A172 (cell line): ENCODE results near the gene POMT2. TPM values are rescaled to one million over a fixed set of nuclear protein-coding genes. Genes with fewer than 3 reads are reported as not detected.
A peak's percentile ranks its signal among the peaks of the same experiment; 100 is the strongest.

Experiments
- DNase-seq: peaks from one replicate; pipeline ENCODE4 v3.0.0-alpha.2; 2015; ENCODE audit warnings: low spot score
- total RNA-seq: library from RNA; depleted of rRNA; stranded (reverse); fragments of >200 nt; shearing (Covaris generic); gene quantifications from 2 replicates; pipeline ENCODE4 v1.2.3, GENCODE V29; 2014

Gene POMT2
- total RNA-seq, 1 experiment from 2014 or later: 14.5 TPM

DNA sequence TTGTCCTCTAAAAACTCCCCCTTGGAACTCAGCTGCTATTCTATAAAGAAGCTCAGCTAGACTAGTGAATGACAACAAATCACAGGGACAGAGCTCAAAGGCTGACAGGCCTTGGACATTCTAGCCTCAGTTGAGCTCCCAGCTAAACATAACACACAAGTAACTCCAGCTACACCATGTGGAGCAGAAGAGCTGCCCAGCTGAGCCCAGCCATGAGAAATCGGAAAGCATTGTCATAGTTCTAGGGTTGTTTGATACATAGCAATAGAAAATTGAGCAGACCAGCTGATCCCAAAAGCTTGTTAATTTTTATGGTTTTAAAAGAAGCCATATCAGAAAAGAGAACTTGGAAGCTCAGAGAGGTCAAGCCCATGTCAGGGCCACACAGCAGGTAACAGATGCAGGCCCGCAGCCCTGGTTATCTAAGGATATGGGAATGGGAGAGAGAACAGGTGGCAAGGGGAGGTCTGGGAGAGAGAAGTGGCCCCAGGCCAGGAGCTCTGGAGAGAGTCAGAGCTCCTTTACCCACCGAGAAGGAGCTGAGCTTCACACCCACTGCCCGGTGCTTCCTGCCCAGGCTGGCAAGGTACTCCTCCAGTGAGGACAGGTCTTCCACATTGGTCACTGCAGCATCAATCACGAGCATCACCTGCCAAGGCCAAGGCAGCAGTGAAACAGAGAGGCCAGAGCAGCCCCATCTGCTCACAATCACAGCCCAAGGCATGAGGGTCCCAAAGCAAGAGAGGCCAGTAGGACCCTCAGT is 52.6 kb downstream of the POMT2 start:
- no peak for DNase-seq

DNA sequence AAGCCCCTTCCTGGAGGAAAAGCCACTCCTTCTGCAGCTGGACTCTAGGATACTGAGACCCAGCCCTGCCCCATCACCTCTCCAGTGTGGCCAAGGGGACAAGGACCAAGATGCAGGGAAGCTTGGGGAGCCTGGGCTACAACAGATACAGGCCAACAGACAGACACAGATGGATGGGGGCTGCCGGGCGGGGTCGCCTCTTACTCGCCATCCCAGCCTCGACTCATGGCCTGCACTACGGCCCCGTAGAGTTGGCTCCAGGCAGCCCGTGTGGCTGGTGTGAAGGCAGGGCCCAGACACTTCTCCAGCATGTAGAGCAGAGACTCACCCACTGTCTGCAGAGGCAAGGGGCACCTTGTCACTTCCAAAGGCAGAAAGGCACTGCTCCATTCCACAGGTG is 54.3 kb downstream of the POMT2 start:
- DNase-seq: no peak

- no peak for DNase-seq
Measured at GRCh38 chr14:77265561-77266335, 54.9 kb downstream of the POMT2 start.

- DNase-seq: no peak
Measured at GRCh38 chr14:77265187-77265515, 55.5 kb downstream of the POMT2 start.

GRCh38 chr14:77264466-77265186 is 56.1 kb downstream of the POMT2 start:
- DNase-seq: no peak

DNA sequence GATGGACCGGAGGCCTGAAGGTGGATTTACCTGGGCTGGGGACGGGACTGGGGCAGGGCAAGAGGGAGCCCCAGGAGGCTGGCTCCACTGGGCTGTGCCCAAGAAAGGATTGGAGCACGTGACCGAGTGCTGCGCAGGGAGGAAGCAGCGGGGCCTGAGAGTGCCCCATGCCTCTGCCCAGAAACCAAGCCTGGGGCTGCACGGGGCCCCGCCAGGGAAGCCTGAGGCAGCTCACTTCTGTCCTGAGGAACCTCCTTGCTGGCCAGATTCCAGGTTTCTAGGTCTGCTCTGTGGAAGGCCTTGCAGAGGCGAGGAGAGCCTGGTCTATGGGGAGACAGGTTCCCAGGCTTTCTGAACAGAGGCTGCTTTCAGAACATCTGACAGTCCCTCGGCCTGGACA is 60.1 kb downstream of the POMT2 start:
- DNase-seq: no peak

- no peak for DNase-seq
Measured at GRCh38 chr14:77260199-77260598, 60.5 kb downstream of the POMT2 start.

GRCh38 chr14:77259025-77259715 is 61.5 kb downstream of the POMT2 start:
- DNase-seq: no peak

GRCh38 chr14:77258566-77258965 is 62.1 kb downstream of the POMT2 start:
- no peak for DNase-seq

DNA sequence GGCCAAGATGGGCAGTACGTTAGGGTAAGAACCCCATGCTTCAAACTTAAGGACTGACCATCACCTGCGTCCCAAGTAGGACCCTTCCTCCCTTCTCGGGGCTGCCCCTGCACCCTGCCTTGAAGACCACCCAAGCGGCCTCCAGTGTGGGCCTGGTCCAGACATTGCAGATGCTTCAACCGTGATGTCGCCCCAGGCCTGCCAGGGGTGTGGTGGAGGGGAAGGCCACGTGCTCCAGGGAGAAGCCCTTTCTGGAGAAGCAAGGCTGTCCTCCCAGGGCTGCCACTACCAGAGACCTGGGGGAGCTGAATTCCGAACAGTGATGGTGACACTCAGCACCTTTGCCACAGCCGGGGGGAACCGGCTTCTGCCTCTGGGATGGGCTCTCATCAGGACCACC is 63.0 kb downstream of the POMT2 start:
- no peak for DNase-seq

DNA sequence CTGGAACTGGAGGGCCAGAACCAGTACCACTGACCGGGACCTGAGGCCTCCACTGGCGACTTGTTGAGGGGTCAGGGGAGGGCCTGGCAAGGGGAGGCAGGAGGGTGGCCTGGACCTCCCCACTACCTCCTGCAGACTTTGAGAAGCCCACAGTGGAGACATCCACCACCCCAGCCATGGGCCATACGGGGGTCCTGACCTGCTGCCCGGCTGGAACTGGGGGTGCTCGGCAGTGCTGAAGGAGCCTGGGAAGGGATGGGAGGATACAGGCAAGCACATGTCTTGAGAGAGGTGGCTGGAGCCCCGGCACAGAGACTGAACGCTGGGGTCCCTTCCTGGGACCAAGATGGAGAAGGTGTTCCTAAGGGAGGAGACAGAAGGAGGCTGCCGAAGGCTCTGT is 64.0 kb downstream of the POMT2 start:
- DNase-seq: no peak

DNA sequence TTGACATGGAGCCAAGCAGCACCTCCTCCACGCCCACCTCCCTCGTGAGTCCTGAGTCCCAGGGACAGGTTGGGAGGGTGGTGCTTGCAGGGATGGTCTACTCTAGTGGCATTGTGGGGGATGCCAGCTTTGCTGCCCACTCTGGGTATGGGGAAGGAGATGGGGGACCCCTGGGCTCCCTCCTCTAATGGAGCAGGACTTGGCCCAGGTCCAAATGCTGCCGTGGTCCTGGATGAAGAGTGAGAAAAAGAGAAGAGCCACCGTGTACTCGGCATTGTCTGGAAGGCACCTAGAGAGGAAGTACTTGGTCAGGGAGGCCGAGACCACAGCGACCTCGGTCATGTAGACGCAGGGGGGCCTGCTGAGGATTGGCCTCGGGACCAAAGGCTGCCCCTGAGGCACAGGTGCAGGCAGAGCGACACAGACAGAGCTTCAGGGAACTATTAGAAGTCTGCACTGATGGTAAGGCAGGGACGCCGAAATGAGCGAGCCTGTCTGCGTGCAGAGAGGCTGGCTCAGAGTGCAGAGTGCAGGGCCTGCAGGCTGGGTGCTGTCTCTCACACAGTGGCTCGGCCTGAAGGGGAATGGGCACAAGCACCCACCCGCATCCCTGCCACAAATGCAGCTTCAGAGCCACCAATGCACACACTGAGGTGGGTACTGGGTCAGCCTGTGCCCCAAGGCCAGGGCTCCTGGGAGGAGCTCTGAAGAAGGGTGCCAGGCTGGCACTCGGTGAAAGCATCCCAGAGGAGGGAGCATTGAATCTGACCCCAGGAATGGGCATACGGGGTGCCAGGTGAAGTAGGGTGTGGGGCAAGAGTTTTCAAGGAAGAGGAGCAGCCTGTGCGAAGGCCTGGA is 67.1 kb downstream of the POMT2 start:
- no peak for DNase-seq

DNA sequence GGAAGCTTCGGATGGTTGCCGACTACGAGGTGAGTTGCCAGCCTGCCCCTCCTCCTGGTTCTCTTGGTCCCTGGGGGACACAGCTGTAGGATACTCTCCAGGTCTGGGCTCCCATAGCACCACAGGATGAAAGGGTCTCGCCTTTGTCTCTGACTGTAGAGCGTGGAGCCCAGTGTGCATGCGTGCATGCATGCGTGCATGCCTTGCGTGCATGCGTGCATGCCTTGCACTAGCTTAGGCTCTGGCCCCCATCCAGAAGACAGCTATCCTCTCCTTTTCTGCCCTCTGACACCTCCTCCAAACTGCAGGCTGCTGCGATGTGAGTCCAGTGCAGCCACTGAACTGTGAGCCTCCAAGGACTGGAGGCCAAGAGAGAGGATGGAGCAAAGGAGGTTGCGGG is 68.8 kb downstream of the POMT2 start:
- no peak for DNase-seq

DNA sequence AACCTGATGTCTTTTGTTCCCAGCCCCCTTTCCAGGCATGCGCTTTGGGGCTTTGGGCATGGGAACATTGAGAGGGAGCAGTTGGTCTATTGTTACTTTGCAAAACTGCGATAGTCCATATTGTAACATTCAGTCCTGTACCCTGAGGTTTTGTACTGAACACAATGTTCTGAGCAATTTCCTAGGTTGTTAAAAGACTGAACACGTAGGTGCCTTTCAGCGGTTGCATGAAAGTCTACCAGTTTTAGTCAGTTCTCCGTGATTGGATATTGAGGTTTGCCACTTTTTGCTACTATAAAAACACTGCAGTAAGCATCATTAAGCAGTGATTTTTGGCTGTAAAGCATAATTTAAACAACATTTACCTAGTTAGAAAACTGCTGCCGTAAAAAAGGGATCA is 69.8 kb downstream of the POMT2 start:
- no peak for DNase-seq

- DNase-seq: no peak
Measured at GRCh38 chr14:77249286-77249685, 71.4 kb downstream of the POMT2 start.

- DNase-seq: peak; percentile 27
Measured at GRCh38 chr14:77248666-77249065, 72.0 kb downstream of the POMT2 start.

DNA sequence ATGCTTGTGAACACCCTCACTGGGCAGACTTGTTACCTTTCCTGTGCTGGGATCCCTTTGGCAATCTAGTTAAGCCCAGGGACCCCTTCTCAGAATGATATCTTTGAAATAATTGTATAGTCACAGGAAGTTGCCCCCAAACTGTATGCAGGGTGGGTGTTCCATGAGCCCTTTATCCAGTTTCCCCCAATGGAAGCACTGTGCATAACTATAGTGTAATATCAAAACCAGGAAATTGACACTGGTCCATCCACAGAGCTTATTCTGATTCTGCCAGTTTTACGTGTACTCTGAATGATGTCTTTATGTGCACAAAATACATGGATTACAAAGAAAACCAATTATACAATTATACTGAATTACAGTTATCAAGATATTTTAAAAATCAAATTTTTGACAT is 73.9 kb downstream of the POMT2 start:
- DNase-seq: no peak

DNA sequence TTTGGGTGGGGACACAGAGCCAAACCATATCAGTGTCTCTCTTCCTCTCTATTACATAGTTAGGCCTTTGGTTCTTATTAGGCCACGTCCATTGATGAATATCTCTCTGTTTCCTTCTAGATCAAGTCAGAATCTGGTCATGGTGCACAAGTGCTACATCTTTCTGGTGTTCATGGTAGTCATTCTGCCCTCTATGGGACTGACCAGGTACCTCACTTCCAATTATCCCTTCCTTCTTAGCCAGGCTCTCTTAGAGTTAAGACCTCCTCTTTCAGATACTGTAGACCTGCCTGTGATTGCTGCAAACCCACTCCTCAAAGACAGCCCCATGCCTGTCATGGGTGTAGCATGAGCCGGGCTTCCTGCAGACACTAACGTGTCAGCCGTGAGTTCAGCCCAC is 74.9 kb downstream of the POMT2 start:
- DNase-seq: no peak

DNA sequence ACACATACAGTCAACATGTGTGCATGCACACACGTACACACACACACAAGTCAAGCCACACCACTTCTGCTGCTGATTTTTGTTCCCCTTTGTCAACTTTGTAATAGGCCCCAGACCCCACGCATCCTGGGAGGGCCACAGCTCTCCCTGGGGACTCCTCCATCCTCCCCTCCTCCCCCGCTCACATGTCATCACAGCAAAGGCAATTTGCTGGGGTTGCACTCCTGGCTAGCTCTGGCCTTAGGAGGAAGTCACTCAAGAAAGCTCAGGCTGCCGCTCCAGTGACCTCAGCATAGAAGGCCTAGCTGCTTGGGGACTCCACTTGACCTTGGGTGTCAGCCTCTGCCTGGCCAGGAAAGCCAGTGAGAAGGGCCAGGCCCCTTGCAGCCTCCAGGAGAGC is 76.8 kb downstream of the POMT2 start:
- no peak for DNase-seq

DNA sequence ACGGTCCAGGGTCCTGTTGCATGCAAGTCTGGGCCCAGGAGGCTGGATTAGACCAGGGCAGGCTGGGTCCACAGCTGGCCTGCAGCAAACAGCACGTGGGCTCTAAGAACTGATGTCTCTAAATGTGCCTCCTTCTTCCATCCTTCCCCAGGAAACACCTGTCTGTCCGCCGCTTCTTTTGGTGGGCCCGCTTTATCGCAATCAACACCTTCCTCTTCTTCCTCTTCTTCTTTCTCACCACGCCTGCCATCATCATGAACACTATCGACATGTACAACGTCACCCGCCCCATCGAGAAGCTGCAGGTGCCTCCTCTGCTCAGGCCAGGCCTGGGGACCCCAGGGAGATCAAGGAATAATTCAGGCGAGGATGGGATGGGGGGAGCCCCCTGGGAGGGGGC is 77.9 kb downstream of the POMT2 start:
- no peak for DNase-seq

GRCh38 chr14:77241955-77242354 is 78.7 kb downstream of the POMT2 start:
- no peak for DNase-seq
